ENCODE results near the gene ASPN.

The ASPN gene

DNA sequence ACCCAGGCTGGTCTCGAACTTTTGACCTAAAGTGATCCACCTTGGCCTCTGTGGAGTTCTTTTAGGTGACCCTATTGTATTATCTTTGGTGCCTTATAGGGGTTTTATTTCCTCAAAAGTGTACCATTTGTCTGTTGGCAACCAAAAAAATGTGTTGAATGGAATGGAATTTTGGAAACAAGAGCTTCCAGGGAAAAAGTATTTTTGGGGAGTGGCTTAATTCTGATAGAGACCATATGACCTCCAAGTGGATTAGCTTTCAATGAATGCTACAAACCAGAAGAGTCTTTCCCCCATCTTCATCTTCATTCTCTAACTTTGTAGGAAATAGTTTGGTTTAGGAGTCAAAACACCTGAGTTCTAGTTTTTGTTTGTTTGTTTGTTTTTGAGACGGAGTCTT lies 74.5 kb downstream of the ASPN start:
- DNase-seq: no peak

GRCh38 chr9:92406477-92406876 lies 75.8 kb downstream of the ASPN start:
- no peak for DNase-seq

All from NCI-H774 (cell line).